Thoracic aorta (tissue), 2 donors: ENCODE measurements around the gene XG. TPM values are rescaled to one million over a fixed set of nuclear protein-coding genes. Genes with fewer than 3 reads are reported as not detected.

Experiments
- ATAC-seq: fragments of 150-250 bp; one replicate; pipeline ENCODE4 v1.8.0; 2017; ENCODE audit warnings: low read depth; ENCODE audit not compliant: insufficient number of reproducible peaks, low FRiP score
- DNase-seq: peaks from one replicate; pipeline ENCODE4 v3.0.0-alpha.2; 2020; ENCODE audit warnings: low spot score
- H3K27ac ChIP-seq, 2 donors: fragments of 200-600 bp; sonication (generic); 1 replicate in 1 of 2; 2 replicates in 1 of 2; pipeline ENCODE4 v1.5.1; 2016; ENCODE audit warnings: mild to moderate bottlenecking in 2 of 2, moderate library complexity in 2 of 2
- H3K27me3 ChIP-seq: fragments of 200-600 bp; sonication (generic); replicated peaks from 2 replicates; pipeline ENCODE4 v1.6.0; 2016; ENCODE audit warnings: mild to moderate bottlenecking; ENCODE audit not compliant: insufficient read depth
- H3K36me3 ChIP-seq: fragments of 200-600 bp; sonication (generic); one replicate; pipeline ENCODE4 v1.5.1; 2016
- H3K4me1 ChIP-seq, 2 donors: fragments of 200-600 bp; sonication (generic); 1 replicate in 1 of 2; 2 replicates in 1 of 2; pipeline versions ENCODE4 v1.5.1 to v1.6.0; 2016; ENCODE audit warnings: low read depth in 2 of 2, mild to moderate bottlenecking in 1 of 2; ENCODE audit not compliant: control insufficient read depth in 1 of 2
- H3K4me3 ChIP-seq: fragments of 200-600 bp; sonication (generic); 2 replicates; pipeline ENCODE4 v1.5.1; 2016; ENCODE audit warnings: mild to moderate bottlenecking
- H3K9me3 ChIP-seq: fragments of 200-600 bp; sonication (generic); 2 replicates; pipeline ENCODE4 v1.5.1; 2016
- total RNA-seq, 2 donors: library from RNA; depleted of rRNA; stranded (reverse); fragments of >200 nt; gene quantifications; one replicate each; pipeline versions ENCODE4 v1.1.0 to v1.2.3, GENCODE V29; 2016
- TF ChIP-seq, protein P1 (sequence below): fragments of 200-600 bp; sonication (generic); IDR thresholded peaks from one replicate; pipeline ENCODE4 v1.5.1; 2019; ENCODE audit warnings: antibody characterized with exemption

XG gene
- total RNA-seq, 2 donors from 2014 or later: 18.1 to 29.6 TPM

DNA sequence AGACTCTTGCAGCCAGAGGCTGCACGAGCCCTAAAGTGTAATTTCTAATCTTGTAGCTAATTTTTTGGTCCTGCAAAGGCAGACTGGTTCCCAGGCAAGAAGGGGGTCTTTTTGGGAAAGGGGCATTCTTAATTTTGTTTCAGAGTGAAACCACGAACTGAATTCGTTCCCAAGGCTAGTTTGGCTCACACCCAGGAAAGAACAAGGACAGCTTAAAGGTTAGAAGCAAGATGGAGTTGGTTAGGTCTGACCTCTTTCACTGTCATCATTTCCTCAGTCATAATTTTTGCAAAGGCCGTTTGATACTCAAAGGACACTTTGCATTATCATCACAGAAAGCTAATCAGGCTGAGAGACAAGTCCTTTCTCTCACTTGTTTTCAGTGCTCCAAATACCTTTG, 30.9 kb downstream of the XG start:
- Histone ChIP-seq H3K4me1 (no peaks in the 10 kb centered on the region), H3K27ac (no peak overlapping the region), H3K4me3 (no peak overlapping the region), H3K9me3 (no peaks in the 10 kb centered on the region), H3K27me3 (no peaks in the 10 kb centered on the region), H3K36me3 (no peaks in the 10 kb centered on the region)
- DNase-seq (no peak), ATAC-seq (no peak)
- TF ChIP-seq, protein P1, sequence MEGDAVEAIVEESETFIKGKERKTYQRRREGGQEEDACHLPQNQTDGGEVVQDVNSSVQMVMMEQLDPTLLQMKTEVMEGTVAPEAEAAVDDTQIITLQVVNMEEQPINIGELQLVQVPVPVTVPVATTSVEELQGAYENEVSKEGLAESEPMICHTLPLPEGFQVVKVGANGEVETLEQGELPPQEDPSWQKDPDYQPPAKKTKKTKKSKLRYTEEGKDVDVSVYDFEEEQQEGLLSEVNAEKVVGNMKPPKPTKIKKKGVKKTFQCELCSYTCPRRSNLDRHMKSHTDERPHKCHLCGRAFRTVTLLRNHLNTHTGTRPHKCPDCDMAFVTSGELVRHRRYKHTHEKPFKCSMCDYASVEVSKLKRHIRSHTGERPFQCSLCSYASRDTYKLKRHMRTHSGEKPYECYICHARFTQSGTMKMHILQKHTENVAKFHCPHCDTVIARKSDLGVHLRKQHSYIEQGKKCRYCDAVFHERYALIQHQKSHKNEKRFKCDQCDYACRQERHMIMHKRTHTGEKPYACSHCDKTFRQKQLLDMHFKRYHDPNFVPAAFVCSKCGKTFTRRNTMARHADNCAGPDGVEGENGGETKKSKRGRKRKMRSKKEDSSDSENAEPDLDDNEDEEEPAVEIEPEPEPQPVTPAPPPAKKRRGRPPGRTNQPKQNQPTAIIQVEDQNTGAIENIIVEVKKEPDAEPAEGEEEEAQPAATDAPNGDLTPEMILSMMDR: no peak

DNA sequence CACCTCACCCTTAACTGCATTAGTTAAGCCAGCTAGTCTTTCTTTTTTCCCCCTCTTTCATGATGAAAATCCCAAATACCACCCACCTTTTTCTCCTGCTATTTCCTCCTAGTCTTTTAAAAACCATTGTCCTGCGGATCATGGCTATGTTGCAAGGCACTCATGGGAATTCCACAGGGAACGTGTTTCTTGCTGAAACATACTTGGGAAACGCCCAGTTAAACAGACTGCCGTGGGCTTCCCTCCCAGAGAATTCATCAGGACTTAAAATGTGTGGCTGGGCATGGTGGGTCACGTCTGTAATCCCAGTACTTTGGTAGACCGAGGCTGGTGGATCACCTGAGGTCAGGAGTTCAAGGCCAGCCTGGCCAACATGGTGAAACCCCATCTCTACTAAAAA, 32.2 kb downstream of the XG start:
- TF ChIP-seq, protein P1: no peak
- no peaks in the 10 kb centered on the region for H3K27me3 ChIP-seq
- H3K4me3 ChIP-seq: no peak overlapping the region
- no peak for DNase-seq
- H3K36me3 ChIP-seq: no peaks in the 10 kb centered on the region
- H3K9me3 ChIP-seq: no peaks in the 10 kb centered on the region
- no peaks in the 10 kb centered on the region for H3K4me1 ChIP-seq
- no peak overlapping the region for H3K27ac ChIP-seq
- no peak for ATAC-seq

GRCh38 chrX:2785538-2785937, 33.7 kb downstream of the XG start:
- Histone ChIP-seq H3K36me3 (no peaks in the 10 kb centered on the region), H3K4me1 (no peaks in the 10 kb centered on the region), H3K27ac (no peak overlapping the region), H3K4me3 (no peak overlapping the region), H3K27me3 (no peaks in the 10 kb centered on the region), H3K9me3 (no peaks in the 10 kb centered on the region)
- ATAC-seq: no peak
- TF ChIP-seq, protein P1: no peak
- no peak for DNase-seq

DNA sequence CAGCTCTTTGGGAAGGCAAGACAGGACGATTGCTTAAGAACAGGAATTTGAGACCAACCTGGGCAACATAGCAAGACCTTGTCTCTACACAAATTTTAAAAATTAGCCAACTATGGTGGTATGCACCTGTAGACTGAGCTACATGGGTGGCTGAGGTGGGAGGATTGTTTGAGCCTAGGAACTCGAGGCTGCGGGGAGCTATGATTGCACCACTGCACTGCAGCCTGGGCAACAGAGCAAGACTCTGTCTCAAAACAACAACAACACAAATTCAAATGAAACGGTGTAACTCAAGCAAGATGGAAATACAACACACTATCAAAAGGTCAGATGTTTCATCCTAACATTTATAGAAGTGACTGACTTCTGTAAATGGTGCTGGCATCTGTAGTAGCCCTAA, 37.1 kb downstream of the XG start:
- no peaks in the 10 kb centered on the region for H3K9me3 ChIP-seq
- DNase-seq (no peak), ATAC-seq (no peak)
- H3K36me3 ChIP-seq: no peaks in the 10 kb centered on the region
- no peaks in the 10 kb centered on the region for H3K27me3 ChIP-seq
- no peaks in the 10 kb centered on the region for H3K4me1 ChIP-seq
- H3K27ac ChIP-seq: no peak overlapping the region
- H3K4me3 ChIP-seq: no peak overlapping the region
- TF ChIP-seq, protein P1: no peak

DNA sequence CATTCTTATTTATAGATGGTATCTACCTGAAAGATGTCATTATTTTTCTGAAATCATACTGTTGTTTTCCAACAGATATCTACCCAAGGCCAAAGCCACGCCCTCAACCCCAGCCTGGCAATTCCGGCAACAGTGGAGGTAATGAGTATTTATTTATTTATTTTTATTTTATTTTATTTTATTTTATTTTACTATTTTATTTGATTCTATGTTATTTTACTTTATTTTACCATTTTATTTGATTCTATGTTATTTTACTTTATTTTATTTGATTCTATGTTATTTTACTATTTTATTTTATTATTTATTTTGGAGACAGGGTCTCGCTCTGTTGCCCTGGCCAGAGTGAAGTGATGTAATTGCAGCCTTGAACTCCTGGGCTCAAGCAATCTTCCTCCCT, 37.7 kb downstream of the XG start:
- Histone ChIP-seq H3K27ac (no peak overlapping the region), H3K4me1 (no peaks in the 10 kb centered on the region), H3K27me3 (no peaks in the 10 kb centered on the region), H3K36me3 (no peaks in the 10 kb centered on the region), H3K9me3 (no peaks in the 10 kb centered on the region), H3K4me3 (no peak overlapping the region)
- DNase-seq (no peak), ATAC-seq (no peak)
- TF ChIP-seq, protein P1: no peak
